Neuronal stem cell (in vitro differentiated cells): ENCODE data around the gene RRM2.
A peak's percentile ranks its signal among the peaks of the same experiment; 100 is the strongest.
"Not testable (repeated sequence)": the region's sequence is repeated elsewhere in the genome, so short reads cannot be mapped to it uniquely, and the experiment has no call there.

Experiments used
- DNase-seq: peaks from one replicate; pipeline ENCODE4 v3.0.0-alpha.2; 2013; ENCODE audit warnings: low spot score
- H2AFZ ChIP-seq: one replicate; pipeline ENCODE4 v1.6.1; 2013; ENCODE audit warnings: mild to moderate bottlenecking, low read length, inconsistent platforms
- H2AK5ac ChIP-seq: 2 replicates; pipeline ENCODE4 v1.6.1; 2013; ENCODE audit warnings: low read depth, mild to moderate bottlenecking, inconsistent platforms, low read length, moderate library complexity, mixed read lengths
- H2BK120ac ChIP-seq: 2 replicates; pipeline ENCODE4 v1.6.1; 2013; ENCODE audit warnings: low read depth, mild to moderate bottlenecking, inconsistent platforms, low read length, moderate library complexity, mixed read lengths
- H2BK12ac ChIP-seq: one replicate; pipeline ENCODE4 v1.6.1; 2013; ENCODE audit warnings: low read length, inconsistent platforms
- H2BK15ac ChIP-seq: 2 replicates; pipeline ENCODE4 v1.6.1; 2013; ENCODE audit warnings: mild to moderate bottlenecking, low read length, inconsistent platforms, mixed read lengths
- H2BK5ac ChIP-seq: one replicate; pipeline ENCODE4 v1.6.1; 2013; ENCODE audit warnings: inconsistent platforms, mild to moderate bottlenecking, low read length, moderate library complexity
- H3K14ac ChIP-seq: one replicate; pipeline ENCODE4 v1.6.1; 2013; ENCODE audit warnings: low read length, inconsistent platforms
- H3K18ac ChIP-seq: 2 replicates; pipeline ENCODE4 v1.6.1; 2013; ENCODE audit warnings: low read length, inconsistent platforms
- H3K23ac ChIP-seq: 2 replicates; pipeline ENCODE4 v1.6.1; 2013; ENCODE audit warnings: low read depth, mild to moderate bottlenecking, mixed read lengths, low read length, inconsistent platforms; ENCODE audit not compliant: poor library complexity
- H3K27ac ChIP-seq: replicated peaks from 3 replicates; pipeline ENCODE4 v1.5.1; 2013; ENCODE audit warnings: low read length, inconsistent platforms
- H3K27me3 ChIP-seq, 3 experiments: 2 replicates each; pipeline ENCODE4 v1.6.1; 2013; ENCODE audit warnings: low read length in 3 of 3, mild to moderate bottlenecking in 2 of 3, inconsistent platforms in 1 of 3, low read depth in 1 of 3, mixed read lengths in 1 of 3, moderate library complexity in 1 of 3; ENCODE audit not compliant: control insufficient read depth in 3 of 3, insufficient read depth in 3 of 3
- H3K36me3 ChIP-seq, 2 donors: replicated peaks in 1 of 2; 2 replicates each; pipeline ENCODE4 v1.6.1; 2013; ENCODE audit warnings: low read length in 2 of 2; ENCODE audit not compliant: control insufficient read depth in 2 of 2, insufficient read depth in 2 of 2
- H3K4ac ChIP-seq: 2 replicates; pipeline ENCODE4 v1.6.1; 2013; ENCODE audit warnings: inconsistent platforms, mild to moderate bottlenecking, low read length, moderate library complexity
- H3K4me1 ChIP-seq, 2 donors: 1 replicate in 1 of 2; 2 replicates in 1 of 2; pipeline ENCODE4 v1.6.1; 2013; ENCODE audit warnings: low read length in 2 of 2, low read depth in 1 of 2; ENCODE audit not compliant: control insufficient read depth in 2 of 2, insufficient read depth in 1 of 2
- H3K4me2 ChIP-seq: one replicate; pipeline ENCODE4 v1.6.1; 2013; ENCODE audit warnings: mild to moderate bottlenecking, low read length, inconsistent platforms; ENCODE audit not compliant: insufficient read depth, poor library complexity, severe bottlenecking
- H3K4me3 ChIP-seq, 2 donors: 2 replicates each; pipeline ENCODE4 v1.5.1; 2013; ENCODE audit warnings: low read length in 2 of 2, mild to moderate bottlenecking in 2 of 2, inconsistent platforms in 1 of 2, moderate library complexity in 1 of 2
- H3K79me1 ChIP-seq: one replicate; pipeline ENCODE4 v1.6.1; 2013; ENCODE audit warnings: low read depth, mild to moderate bottlenecking, inconsistent platforms, low read length, moderate library complexity
- H3K9ac ChIP-seq: one replicate; pipeline ENCODE4 v1.6.1; 2013; ENCODE audit warnings: mild to moderate bottlenecking, low read depth, low read length, inconsistent platforms; ENCODE audit not compliant: poor library complexity
- H3K9me3 ChIP-seq, 2 donors: replicated peaks in 1 of 2; 2 replicates each; pipeline versions ENCODE3 to v1.6.1; 2013; ENCODE audit warnings: low read length in 2 of 2, mild to moderate bottlenecking in 2 of 2, inconsistent platforms in 1 of 2, low read depth in 1 of 2, mixed read lengths in 1 of 2, moderate library complexity in 1 of 2; ENCODE audit not compliant: control insufficient read depth in 2 of 2, insufficient read depth in 1 of 2
- H4K8ac ChIP-seq: one replicate; pipeline ENCODE4 v1.6.1; 2013; ENCODE audit warnings: low read depth, mild to moderate bottlenecking, inconsistent platforms, low read length, moderate library complexity
- H4K91ac ChIP-seq: one replicate; pipeline ENCODE4 v1.6.1; 2013; ENCODE audit warnings: low read length, low read depth, mild to moderate bottlenecking, inconsistent platforms; ENCODE audit not compliant: poor library complexity
- WGBS, 2 donors: extraction: QIAGEN DNeasy Blood & Tissue Kit; methylation state at CpG; one replicate each; pipeline ENCODE4 v1.1.7; 2013; ENCODE audit warnings: missing lambda C conversion rate in 2 of 2, mixed read lengths in 1 of 2; ENCODE audit not compliant: insufficient read length in 2 of 2, insufficient replicate concordance in 1 of 2; ENCODE audit errors: extremely low coverage in 2 of 2; 5-methylcytosine and 5-hydroxymethylcytosine counted together

RRM2 gene

DNA sequence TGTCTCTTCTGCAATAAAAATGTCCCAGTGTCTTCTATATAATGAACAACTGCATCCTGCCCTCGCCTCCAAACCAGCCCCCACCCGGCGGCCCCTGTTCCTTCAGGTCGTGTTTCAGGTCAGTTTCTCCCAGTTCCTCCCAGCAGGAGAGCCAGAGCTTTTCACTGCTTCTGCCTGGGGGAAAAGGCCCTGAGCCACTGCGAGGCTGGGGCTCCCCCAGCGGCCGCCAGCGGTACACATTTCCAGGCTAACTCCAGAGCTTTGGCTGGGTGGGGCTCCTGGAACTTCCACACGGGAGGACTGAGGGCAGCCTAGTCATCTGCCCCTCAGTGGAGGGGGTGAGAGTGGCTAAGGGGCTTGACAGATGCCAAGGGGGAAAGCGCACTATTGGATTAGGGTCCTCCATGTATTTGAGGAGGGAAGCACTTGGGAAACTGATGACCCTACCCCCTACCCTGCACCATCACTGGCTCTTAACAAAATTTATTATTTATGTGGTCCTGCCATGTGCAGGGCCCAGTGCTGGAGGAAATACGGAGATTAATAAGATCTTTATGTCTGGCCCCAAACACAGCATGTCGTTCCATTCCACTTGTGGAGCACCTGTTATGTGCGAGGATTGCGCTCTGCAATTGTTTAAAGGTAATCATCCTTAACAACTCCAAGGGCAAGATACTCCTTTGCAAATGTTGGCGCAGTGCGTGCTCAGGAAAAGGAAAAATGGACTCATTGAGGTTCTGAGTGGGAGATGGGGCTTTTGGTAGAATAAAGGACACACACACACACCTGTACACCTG lies 25.0 kb upstream of the RRM2 start:
- Histone ChIP-seq H3K36me3 (no peaks in the 10 kb centered on the region), H2BK5ac (no peak overlapping the region), H2BK15ac (no peak overlapping the region), H3K9ac (no peak overlapping the region), H3K4ac (no peak overlapping the region), H3K23ac (peak overlapping the region; percentile 39), H2AK5ac (no peak overlapping the region), H3K27ac (no peak overlapping the region), H2AFZ (no peak overlapping the region), H3K4me2 (no peak overlapping the region), H4K91ac (no peak overlapping the region), H4K8ac (no peak overlapping the region), H2BK120ac (no peak overlapping the region), H3K79me1 (no peaks in the 10 kb centered on the region), H3K4me3 (no peak overlapping the region), H3K27me3 (no peaks in the 10 kb centered on the region), H3K9me3 (no peaks in the 10 kb centered on the region), H3K18ac (no peak overlapping the region), H3K4me1 (peaks cover 18 to 27% of the 10 kb centered on the region in 2 donors), H2BK12ac (no peak overlapping the region), H3K14ac (no peak overlapping the region)
- DNase-seq = no peak
- WGBS, 2 donors = no CpG with 5 or more reads among the region's 16 CpGs

DNA sequence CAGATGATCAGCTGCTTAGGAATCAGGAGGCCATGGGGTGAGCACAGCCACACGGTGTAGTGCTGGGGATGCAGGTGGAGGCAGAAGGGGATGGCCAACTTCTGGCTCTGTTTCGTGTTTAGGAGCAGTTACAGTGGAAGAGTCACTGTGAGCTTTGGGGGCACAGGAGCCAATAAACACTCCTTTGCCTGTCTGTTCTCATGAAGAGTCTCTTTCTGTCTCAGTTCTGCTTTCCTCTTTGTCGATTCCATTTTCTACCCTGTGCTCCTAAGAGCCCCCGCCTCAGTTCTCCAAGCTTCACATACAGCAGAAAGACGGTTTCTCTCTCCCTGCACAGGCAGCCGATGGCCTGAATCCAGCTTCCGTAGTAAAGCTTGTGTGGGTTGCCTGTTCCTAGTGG lies 21.0 kb upstream of the RRM2 start:
- no peak overlapping the region for H3K4me2 ChIP-seq
- H3K23ac ChIP-seq = no peak overlapping the region
- H3K27ac ChIP-seq = no peak overlapping the region
- H3K9me3 ChIP-seq = no peaks in the 10 kb centered on the region
- no peak overlapping the region for H4K91ac ChIP-seq
- no peak overlapping the region for H3K4me3 ChIP-seq
- no peak overlapping the region for H3K4ac ChIP-seq
- no peak overlapping the region for H3K14ac ChIP-seq
- no peaks in the 10 kb centered on the region for H3K79me1 ChIP-seq
- DNase-seq = no peak
- no peak overlapping the region for H2BK12ac ChIP-seq
- no CpG with 5 or more reads among the region's 7 CpGs for WGBS, 2 donors
- H2AK5ac ChIP-seq = no peak overlapping the region
- H2BK120ac ChIP-seq = no peak overlapping the region
- H4K8ac ChIP-seq = no peak overlapping the region
- no peak overlapping the region for H2BK15ac ChIP-seq
- no peak overlapping the region for H2BK5ac ChIP-seq
- no peak overlapping the region for H3K18ac ChIP-seq
- peaks cover 5 to 9% of the 10 kb centered on the region in 2 donors for H3K4me1 ChIP-seq
- peak overlapping the region; percentile 70 for H2AFZ ChIP-seq
- no peak overlapping the region for H3K9ac ChIP-seq
- no peaks in the 10 kb centered on the region for H3K36me3 ChIP-seq
- H3K27me3 ChIP-seq = no peaks in the 10 kb centered on the region

DNA sequence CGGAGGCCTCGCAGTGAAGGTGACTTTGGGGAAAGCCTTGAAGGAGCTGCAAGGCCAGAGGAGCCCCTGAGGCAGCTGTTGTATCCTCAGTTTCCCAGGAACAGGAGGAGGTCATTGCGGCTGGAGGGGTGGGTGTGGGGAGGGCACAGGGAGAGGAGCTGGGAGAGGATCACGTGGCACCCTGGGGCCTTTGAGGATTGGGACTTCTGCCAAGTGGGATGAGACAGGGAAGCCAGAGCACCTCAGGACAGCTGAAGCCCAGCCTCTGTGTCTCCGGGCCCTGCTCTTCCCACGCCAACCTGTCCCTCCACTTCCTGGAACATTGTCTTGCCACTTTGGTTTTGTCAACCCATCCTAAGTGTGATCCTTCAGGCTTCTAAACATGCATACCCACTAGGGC lies 19.4 kb upstream of the RRM2 start:
- H3K4me2 ChIP-seq = no peak overlapping the region
- no peak overlapping the region for H2AK5ac ChIP-seq
- H3K4me3 ChIP-seq = no peak overlapping the region
- no peak overlapping the region for H3K14ac ChIP-seq
- H3K27ac ChIP-seq = no peak overlapping the region
- H2BK12ac ChIP-seq = no peak overlapping the region
- H3K4me1 ChIP-seq = peaks cover 0 to 6% of the 10 kb centered on the region in 2 donors
- no peak overlapping the region for H2BK120ac ChIP-seq
- no peaks in the 10 kb centered on the region for H3K36me3 ChIP-seq
- no peak overlapping the region for H2AFZ ChIP-seq
- no peak for DNase-seq
- H2BK5ac ChIP-seq = no peak overlapping the region
- no peak overlapping the region for H4K8ac ChIP-seq
- no peak overlapping the region for H3K9ac ChIP-seq
- WGBS, 2 donors = no CpG with 5 or more reads among the region's 6 CpGs
- no peak overlapping the region for H2BK15ac ChIP-seq
- H3K18ac ChIP-seq = no peak overlapping the region
- H3K9me3 ChIP-seq = no peaks in the 10 kb centered on the region
- no peak overlapping the region for H3K23ac ChIP-seq
- H4K91ac ChIP-seq = no peak overlapping the region
- H3K4ac ChIP-seq = no peak overlapping the region
- no peaks in the 10 kb centered on the region for H3K27me3 ChIP-seq
- H3K79me1 ChIP-seq = no peaks in the 10 kb centered on the region

DNA sequence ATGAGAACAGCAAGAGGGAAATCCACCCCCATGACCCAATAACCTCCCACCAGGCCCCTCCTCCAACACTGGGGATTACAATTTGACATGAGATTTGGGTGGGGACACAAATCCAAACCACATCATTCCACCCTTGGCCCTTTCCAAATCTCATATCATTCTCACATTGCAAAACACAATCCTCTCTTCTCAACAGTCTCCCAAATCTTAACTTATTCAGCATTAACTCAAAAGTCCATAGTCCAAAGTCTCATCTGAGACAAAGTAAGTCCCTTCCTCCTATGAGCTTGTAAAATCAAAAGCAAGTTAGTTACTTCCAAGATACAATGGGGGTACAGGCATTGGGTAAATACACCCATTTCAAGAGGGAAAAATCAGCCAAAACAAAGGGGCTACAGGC lies 17.6 kb upstream of the RRM2 start:
- H2BK5ac ChIP-seq, H3K4me1 ChIP-seq, H3K4ac ChIP-seq, H2AFZ ChIP-seq, H3K18ac ChIP-seq, H2BK15ac ChIP-seq, H3K4me3 ChIP-seq, H4K91ac ChIP-seq, H3K36me3 ChIP-seq, H2BK12ac ChIP-seq, H2AK5ac ChIP-seq, H3K9ac ChIP-seq, DNase-seq, H3K23ac ChIP-seq, H3K79me1 ChIP-seq, H2BK120ac ChIP-seq, H4K8ac ChIP-seq, H3K27me3 ChIP-seq, H3K14ac ChIP-seq, H3K27ac ChIP-seq, H3K9me3 ChIP-seq, H3K4me2 ChIP-seq: not testable (repeated sequence)
